Measurements from ENCODE around the gene ADARB2.

- TF ChIP-seq POLR2A (IDR thresholded peaks at IDR 0.05) (no peak), CTCF (IDR thresholded peaks at IDR 0.05) (no peak)
Observed at GRCh38 chr10:1320739-1321320, 416.5 kb downstream of the ADARB2 start.
